HepG2 (cell line): Measurements from ENCODE around the gene KAZALD1.

Experiments used
- CTCF ChIP-seq: sonication (generic); formaldehyde crosslinking; IDR thresholded peaks from 2 replicates; pipeline ENCODE4 v1.5.0; 2020; ENCODE audit warnings: mild to moderate bottlenecking, missing genetic modification reagents, moderate library complexity
- HDAC2 ChIP-seq: sonication (generic); formaldehyde crosslinking; IDR thresholded peaks from 2 replicates; pipeline ENCODE4 v1.4.0; 2020; ENCODE audit warnings: missing genetic modification reagents
- POLR2AphosphoS5 ChIP-seq: IDR thresholded peaks from 2 replicates; pipeline ENCODE4 v1.6.1; 2012; ENCODE audit warnings: low read depth, low read length
- REST ChIP-seq, 2 experiments: IDR thresholded peaks; 2 replicates each; pipeline ENCODE4 v1.6.1; 2011 to 2012; ENCODE audit warnings: low read length in 2 of 2, borderline replicate concordance in 1 of 2, low read depth in 1 of 2, mild to moderate bottlenecking in 1 of 2, moderate library complexity in 1 of 2
- TAF1 ChIP-seq: sonication (generic); formaldehyde crosslinking; IDR thresholded peaks from 2 replicates; pipeline ENCODE4 v1.4.0; 2020; ENCODE audit warnings: missing genetic modification reagents
- ZBTB49 ChIP-seq: sonication (generic); formaldehyde crosslinking; IDR thresholded peaks from 2 replicates; pipeline ENCODE4 v1.4.0; 2020; ENCODE audit warnings: missing genetic modification reagents, borderline replicate concordance
- ZNF263 ChIP-seq: sonication (generic); formaldehyde crosslinking; IDR thresholded peaks from 2 replicates; pipeline ENCODE4 v1.4.0; 2020; ENCODE audit warnings: missing genetic modification reagents
- ZSCAN5A ChIP-seq: sonication (generic); formaldehyde crosslinking; IDR thresholded peaks from 2 replicates; pipeline ENCODE4 v1.8.0; 2022; ENCODE audit warnings: mild to moderate bottlenecking, missing genetic modification reagents, borderline replicate concordance

- TF ChIP-seq ZBTB49 (CRISPR knock-in tag) (no peak), ZNF263 (CRISPR knock-in tag) (peak; percentile 56; the same call in 1 of the 2 replicates), POLR2AphosphoS5 (no peak), TAF1 (peak; percentile 47; the same call in 1 of the 2 replicates), REST (IDR thresholded peaks at IDR 0.05; ENCODE audit: borderline replicate concordance in 1 of 2, low read depth in 1 of 2, low read length in 2 of 2) (no peak), CTCF (CRISPR knock-in tag) (peak; percentile 100), HDAC2 (peak; percentile 62), ZSCAN5A (CRISPR knock-in tag) (no peak)
Observed at GRCh38 chr10:101018600-101019439, 43.0 kb upstream of the KAZALD1 start.
